ENCODE results near the gene PRAC1. TPM values are rescaled to one million over a fixed set of nuclear protein-coding genes. Genes with fewer than 3 reads are reported as not detected.
A peak's percentile ranks its signal among the peaks of the same experiment; 100 is the strongest.

Gene PRAC1
- total RNA-seq, 3 donors from 2014 or later (not counting 1 experiment from before 2014, with no cell fraction given), result not detected

GRCh38 chr17:48721009-48721402 is 1.3 kb downstream of the PRAC1 start:
- Mint-ChIP-seq H3K36me3 (no peaks in the 10 kb centered on the region), H3K4me3 (no peak overlapping the region), H3K27me3 (ENCODE audit: low read depth in 2 of 2) (peaks cover 74% of the 10 kb centered on the region in 2 donors), H3K9me3 (no peaks in the 10 kb centered on the region), H3K4me1 (peaks cover 18 to 52% of the 10 kb centered on the region in 2 donors), H3K27ac (no peak overlapping the region)
- intact Hi-C loops (cut with micrococcal nuclease), result loop anchor here (5.0 to 10.0 kb wide), 4 partner anchors 36 to 976 kb away; partner anchors contain the start of gene HOXB7
- ATAC-seq, result no peak
- Histone ChIP-seq H3K36me3 (ENCODE audit: control insufficient read depth, insufficient read depth, low read length) (no peaks in the 10 kb centered on the region), H3K27me3 (ENCODE audit: control insufficient read depth, insufficient read depth, low read length) (peaks cover 90% of the 10 kb centered on the region), H3K9me3 (ENCODE audit: control insufficient read depth, insufficient read depth, low read length) (peaks cover 3% of the 10 kb centered on the region), H3K27ac (ENCODE audit: low read length) (no peak overlapping the region), H3K4me3 (ENCODE audit: low read length) (no peak overlapping the region), H3K4me1 (ENCODE audit: control insufficient read depth, insufficient read depth, low read length) (peaks cover 50% of the 10 kb centered on the region)
- no peak for DNase-seq
- TF ChIP-seq, protein P1, sequence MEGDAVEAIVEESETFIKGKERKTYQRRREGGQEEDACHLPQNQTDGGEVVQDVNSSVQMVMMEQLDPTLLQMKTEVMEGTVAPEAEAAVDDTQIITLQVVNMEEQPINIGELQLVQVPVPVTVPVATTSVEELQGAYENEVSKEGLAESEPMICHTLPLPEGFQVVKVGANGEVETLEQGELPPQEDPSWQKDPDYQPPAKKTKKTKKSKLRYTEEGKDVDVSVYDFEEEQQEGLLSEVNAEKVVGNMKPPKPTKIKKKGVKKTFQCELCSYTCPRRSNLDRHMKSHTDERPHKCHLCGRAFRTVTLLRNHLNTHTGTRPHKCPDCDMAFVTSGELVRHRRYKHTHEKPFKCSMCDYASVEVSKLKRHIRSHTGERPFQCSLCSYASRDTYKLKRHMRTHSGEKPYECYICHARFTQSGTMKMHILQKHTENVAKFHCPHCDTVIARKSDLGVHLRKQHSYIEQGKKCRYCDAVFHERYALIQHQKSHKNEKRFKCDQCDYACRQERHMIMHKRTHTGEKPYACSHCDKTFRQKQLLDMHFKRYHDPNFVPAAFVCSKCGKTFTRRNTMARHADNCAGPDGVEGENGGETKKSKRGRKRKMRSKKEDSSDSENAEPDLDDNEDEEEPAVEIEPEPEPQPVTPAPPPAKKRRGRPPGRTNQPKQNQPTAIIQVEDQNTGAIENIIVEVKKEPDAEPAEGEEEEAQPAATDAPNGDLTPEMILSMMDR (IDR thresholded peaks at IDR 0.05), result no peak
- 72% methylated on average over 1 of the region's 1 CpG for WGBS (ENCODE audit: insufficient coverage)

GRCh38 chr17:48720266-48721008 is 1.9 kb downstream of the PRAC1 start:
- H3K27ac Mint-ChIP-seq, result no peak overlapping the region
- peaks cover 48% of the 10 kb centered on the region for H3K4me1 ChIP-seq (ENCODE audit: control insufficient read depth, insufficient read depth, low read length)

GRCh38 chr17:48719642-48720265 is 2.6 kb downstream of the PRAC1 start:
- no peak overlapping the region for H3K4me3 Mint-ChIP-seq
- H3K4me3 ChIP-seq (ENCODE audit: low read length), result no peak overlapping the region
- H3K27me3 Mint-ChIP-seq (ENCODE audit: low read depth in 2 of 2), result peaks cover 64 to 65% of the 10 kb centered on the region in 2 donors
- intact Hi-C loops (cut with micrococcal nuclease), result loop anchor here (5.0 to 10.0 kb wide), 4 partner anchors 38 to 975 kb away; partner anchors contain the start of gene HOXB7
- peaks cover 3% of the 10 kb centered on the region for H3K9me3 ChIP-seq (ENCODE audit: control insufficient read depth, insufficient read depth, low read length)
- no peaks in the 10 kb centered on the region for H3K9me3 Mint-ChIP-seq
- ATAC-seq (no peak), DNase-seq (peak in 1 of 2 donors; percentile 32)
- H3K4me1 Mint-ChIP-seq, result peaks cover 12 to 45% of the 10 kb centered on the region in 2 donors
- 15% methylated on average over 32 of the region's 37 CpGs for WGBS (ENCODE audit: insufficient coverage)
- peaks cover 42% of the 10 kb centered on the region for H3K4me1 ChIP-seq (ENCODE audit: control insufficient read depth, insufficient read depth, low read length)
- TF ChIP-seq, protein P1 (IDR thresholded peaks at IDR 0.05), result no peak
- no peaks in the 10 kb centered on the region for H3K36me3 Mint-ChIP-seq
- no peak overlapping the region for H3K27ac ChIP-seq (ENCODE audit: low read length)
- H3K27me3 ChIP-seq (ENCODE audit: control insufficient read depth, insufficient read depth, low read length), result peaks cover 79% of the 10 kb centered on the region
- H3K36me3 ChIP-seq (ENCODE audit: control insufficient read depth, insufficient read depth, low read length), result no peaks in the 10 kb centered on the region
- no peak overlapping the region for H3K27ac Mint-ChIP-seq

More at GRCh38 chr17:48720266-48721008, 1.9 kb downstream of the PRAC1 start:
- no peaks in the 10 kb centered on the region for H3K36me3 ChIP-seq (ENCODE audit: control insufficient read depth, insufficient read depth, low read length)
- DNase-seq (no peak), ATAC-seq (no peak)
- H3K4me3 ChIP-seq (ENCODE audit: low read length), result no peak overlapping the region
- peaks cover 68 to 69% of the 10 kb centered on the region in 2 donors for H3K27me3 Mint-ChIP-seq (ENCODE audit: low read depth in 2 of 2)
- 22% methylated on average over 10 of the region's 11 CpGs for WGBS (ENCODE audit: insufficient coverage)
- no peaks in the 10 kb centered on the region for H3K36me3 Mint-ChIP-seq
- no peaks in the 10 kb centered on the region for H3K9me3 Mint-ChIP-seq
- peaks cover 18 to 52% of the 10 kb centered on the region in 2 donors for H3K4me1 Mint-ChIP-seq
- no peak overlapping the region for H3K27ac ChIP-seq (ENCODE audit: low read length)
- peaks cover 84% of the 10 kb centered on the region for H3K27me3 ChIP-seq (ENCODE audit: control insufficient read depth, insufficient read depth, low read length)
- peak overlapping the region; percentile 1 for H3K4me3 Mint-ChIP-seq
- intact Hi-C loops (cut with micrococcal nuclease), result loop anchor here (5.0 to 10.0 kb wide), 4 partner anchors 37 to 976 kb away; partner anchors contain the start of gene HOXB7
- H3K9me3 ChIP-seq (ENCODE audit: control insufficient read depth, insufficient read depth, low read length), result peaks cover 3% of the 10 kb centered on the region
- TF ChIP-seq, protein P1 (IDR thresholded peaks at IDR 0.05), result no peak
